ENCODE results near the gene USP6.
A peak's percentile ranks its signal among the peaks of the same experiment; 100 is the strongest.

- TF ChIP-seq, protein P1, sequence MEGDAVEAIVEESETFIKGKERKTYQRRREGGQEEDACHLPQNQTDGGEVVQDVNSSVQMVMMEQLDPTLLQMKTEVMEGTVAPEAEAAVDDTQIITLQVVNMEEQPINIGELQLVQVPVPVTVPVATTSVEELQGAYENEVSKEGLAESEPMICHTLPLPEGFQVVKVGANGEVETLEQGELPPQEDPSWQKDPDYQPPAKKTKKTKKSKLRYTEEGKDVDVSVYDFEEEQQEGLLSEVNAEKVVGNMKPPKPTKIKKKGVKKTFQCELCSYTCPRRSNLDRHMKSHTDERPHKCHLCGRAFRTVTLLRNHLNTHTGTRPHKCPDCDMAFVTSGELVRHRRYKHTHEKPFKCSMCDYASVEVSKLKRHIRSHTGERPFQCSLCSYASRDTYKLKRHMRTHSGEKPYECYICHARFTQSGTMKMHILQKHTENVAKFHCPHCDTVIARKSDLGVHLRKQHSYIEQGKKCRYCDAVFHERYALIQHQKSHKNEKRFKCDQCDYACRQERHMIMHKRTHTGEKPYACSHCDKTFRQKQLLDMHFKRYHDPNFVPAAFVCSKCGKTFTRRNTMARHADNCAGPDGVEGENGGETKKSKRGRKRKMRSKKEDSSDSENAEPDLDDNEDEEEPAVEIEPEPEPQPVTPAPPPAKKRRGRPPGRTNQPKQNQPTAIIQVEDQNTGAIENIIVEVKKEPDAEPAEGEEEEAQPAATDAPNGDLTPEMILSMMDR (IDR thresholded peaks at IDR 0.05): peak in 2 of 5 experiments; percentile 14 to 44
- TF ChIP-seq EP300 (IDR thresholded peaks at IDR 0.05) (peak; percentile 86 to 88), POLR2A (IDR thresholded peaks at IDR 0.05) (peak in 1 of 2 donors; percentile 45)
Observed at GRCh38 chr17:5111402-5112204, 4.2 kb upstream of the USP6 start, which contains the start of gene ZNF232.

Measured in tibial nerve (tissue), 4 donors.